NOMO-1 treated with DMSO at 0.1 percent for 48 hours (cell line): Measurements from ENCODE around the gene ZFP14.
A peak's percentile ranks its signal among the peaks of the same experiment; 100 is the strongest.

Source experiments
- DNase-seq: peaks from one replicate; lab custom pipeline; 2025; ENCODE audit not compliant: unreplicated experiment; lab: John Stamatoyannopoulos, UW

Gene ZFP14

GRCh38 chr19:36378625-36379509 lies at the start of gene ZFP14:
Gene ZFP14 (minus strand): TSS chr19:36379201. CDS start chr19:36367892, 11,309 bp downstream.
- peak; percentile 88 for DNase-seq

GRCh38 chr19:36423925-36424324 lies 44.9 kb upstream of the ZFP14 start:
- DNase-seq: no peak

DNA sequence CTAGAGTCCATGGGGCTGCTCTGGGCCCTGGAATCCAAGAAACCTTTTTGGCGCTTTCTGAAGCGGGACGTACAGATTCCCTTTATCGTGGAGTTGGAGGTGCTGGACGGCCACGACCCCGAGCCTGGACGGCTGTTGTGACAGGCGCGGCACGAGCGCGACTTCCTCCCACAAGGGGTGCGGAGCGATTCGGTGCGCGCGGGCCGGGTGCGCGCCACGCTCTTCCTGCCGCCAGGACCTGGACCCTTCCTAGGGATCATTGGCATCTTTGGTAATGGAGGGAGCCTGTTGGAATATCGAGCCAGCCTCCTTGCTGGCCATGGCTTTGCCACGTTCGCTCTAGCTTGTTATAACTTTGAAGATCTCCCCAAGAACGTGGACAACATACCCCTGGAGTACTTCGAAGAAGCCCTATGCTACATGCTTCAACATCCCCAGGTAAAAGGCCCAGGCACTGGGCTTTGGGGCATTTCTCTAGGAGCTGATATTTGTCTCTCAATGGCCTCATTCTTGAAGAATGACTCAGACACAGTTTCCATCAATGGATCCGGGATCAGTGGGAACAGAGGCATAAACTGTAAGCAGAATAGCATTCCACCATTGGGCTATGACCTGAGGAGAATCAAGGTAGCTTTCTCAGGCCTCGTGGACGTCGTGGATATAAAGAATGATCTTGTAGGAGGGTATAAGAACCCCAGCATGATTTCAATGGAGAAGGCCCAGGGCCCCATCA lies 42.9 kb upstream of the ZFP14 start:
- DNase-seq: no peak

GRCh38 chr19:36420961-36421748 lies 42.2 kb upstream of the ZFP14 start:
- no peak for DNase-seq

DNA sequence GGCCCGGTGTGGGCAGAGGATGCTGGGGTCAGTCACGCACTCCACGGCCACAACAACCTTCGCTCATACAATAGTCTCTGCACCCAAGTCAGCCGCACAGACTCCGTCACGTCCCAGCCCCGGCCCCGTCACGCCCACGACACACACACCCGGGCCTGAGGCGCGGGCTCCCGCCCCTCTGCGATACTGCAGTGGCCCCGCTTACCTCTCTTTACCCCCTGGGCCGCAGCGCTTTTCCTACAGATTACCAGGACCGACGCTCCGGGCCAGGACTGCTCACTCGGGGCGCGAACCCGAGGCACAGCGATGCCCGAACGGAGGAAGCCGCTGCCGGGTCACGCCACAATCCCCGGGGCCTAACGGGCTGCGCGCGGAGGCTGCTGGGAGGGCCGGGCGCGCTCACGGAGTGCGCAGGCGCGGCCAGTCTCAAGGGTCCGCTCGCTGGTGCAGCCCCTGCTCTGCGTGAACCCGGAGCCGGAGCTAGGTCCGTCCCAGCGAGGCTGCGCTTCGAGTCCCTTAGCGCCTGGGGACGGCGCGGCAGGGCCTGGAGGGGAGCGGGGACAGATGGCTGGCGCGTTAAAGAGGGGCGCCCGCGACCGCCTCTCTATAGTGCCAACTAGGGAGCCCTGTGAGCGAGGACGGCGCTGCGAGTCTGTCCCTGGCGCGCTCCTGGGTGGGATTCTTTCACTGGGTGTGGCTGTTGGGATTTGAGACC lies 39.4 kb upstream of the ZFP14 start, which contains the start of gene ZFP82:
Gene ZFP82, minus strand, starts transcription at position 358 of the 715 bp plus-strand sequence. CDS start 8,855 bp downstream, outside the sequence.
- DNase-seq: peak; percentile 39

- no peak for DNase-seq
Observed at GRCh38 chr19:36417752-36418286, 38.8 kb upstream of the ZFP14 start.

DNA sequence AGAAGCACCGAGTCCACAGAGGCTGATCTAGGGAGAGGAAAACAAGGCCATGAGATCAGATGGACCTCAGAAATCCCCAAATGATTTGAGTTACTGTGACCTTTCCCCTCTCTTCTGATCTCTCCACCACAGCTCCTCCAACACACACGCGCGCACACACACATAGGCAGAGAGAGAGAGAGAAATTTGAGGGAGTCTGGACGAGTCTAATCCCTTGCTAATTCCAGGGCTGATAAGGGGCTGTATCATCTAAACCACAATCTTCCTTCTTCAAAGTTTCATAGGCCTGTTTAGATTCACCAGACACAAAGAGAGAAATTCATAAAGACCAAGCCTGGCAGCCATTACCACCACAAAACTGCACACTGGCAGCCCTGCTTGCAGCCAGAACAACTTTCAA lies 30.8 kb upstream of the ZFP14 start:
- DNase-seq: no peak

DNA sequence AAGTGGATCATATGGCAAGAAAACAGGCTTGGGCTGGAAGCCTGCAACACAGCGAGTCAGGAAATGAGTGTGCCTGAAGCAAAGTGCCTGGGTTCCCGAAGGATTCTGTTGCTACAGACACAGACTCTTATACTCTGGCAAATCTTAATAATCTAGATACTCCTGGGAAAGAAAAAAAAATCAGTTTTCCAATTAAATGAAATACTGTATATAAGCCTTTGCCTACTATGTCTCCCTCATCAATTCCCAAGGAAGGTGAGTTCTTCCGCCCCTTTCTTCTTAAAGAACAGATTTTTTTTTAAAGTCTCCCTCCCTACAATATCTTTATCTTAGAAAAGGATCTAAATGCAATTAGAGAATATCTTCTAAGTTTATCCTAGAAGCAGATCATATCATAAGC lies 29.1 kb upstream of the ZFP14 start:
- DNase-seq: no peak

DNA sequence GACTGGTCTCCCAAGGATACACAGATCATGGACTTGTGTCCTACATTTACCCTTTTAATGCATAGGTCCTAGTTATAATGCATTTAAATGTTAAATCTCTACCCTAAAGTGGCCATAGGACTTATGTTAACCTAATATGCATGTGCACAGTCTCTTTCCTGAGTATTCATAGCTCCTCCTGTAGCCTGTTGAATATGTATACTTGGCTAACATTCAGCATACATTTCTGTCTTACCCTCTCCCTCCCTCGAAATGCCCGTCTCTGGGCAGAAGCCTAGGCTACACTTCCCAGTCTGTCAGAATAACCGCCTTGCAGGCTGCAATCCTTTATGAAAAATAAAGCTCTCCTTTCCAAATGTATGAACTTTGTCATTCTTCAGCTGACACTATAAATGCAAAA lies 25.5 kb upstream of the ZFP14 start:
- DNase-seq: no peak

GRCh38 chr19:36401475-36401874 lies 22.5 kb upstream of the ZFP14 start:
- DNase-seq: peak; percentile 67

GRCh38 chr19:36398571-36398970 lies 19.6 kb upstream of the ZFP14 start:
- no peak for DNase-seq

- DNase-seq: no peak
Observed at GRCh38 chr19:36392916-36393673, 14.1 kb upstream of the ZFP14 start.

DNA sequence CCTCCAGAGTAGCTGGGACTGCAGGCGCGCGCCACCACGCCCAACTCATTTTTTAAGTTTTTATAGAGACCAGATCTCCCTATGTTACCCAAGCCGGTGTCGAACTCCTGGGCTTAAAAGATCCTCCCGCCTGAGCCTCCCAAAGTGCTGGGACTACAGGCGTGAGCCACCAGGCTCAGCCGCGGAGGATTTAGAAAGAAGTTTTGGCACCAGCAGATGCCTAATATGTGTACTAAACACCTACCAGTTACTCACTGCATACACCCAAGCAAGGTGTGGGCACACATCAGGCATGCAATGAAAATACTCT lies 464 bp upstream of the ZFP14 start:
- DNase-seq: no peak

DNA sequence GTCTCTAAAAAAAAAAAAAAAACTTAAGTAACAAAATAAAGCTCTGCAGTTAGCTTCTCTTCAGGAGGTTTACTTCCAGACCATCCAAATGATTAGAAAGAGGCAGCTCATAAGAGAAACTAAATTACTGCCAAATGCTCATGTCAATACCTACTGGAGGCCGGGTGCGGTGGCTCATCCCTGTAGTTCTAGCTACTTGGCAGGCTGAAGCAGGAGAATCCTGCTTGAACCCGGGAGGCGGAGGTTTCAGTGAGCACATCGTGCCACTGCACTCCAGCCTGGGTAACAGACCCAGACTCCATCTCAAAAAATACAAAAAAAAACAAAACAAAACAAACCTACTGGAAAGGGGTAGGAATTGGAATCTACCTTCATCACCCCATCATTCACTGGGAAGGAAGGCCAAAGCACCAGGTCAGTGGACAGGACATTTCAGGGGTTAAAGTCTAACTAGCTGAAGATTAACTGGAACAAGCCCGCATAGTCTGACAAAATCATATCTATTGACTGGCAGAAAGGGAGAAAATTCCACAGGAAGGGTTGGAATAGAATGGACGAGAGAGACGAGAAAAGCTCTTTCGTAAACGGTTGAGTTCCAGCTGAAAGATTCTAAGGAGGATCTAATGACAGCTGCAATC lies 1.3 kb downstream of the ZFP14 start:
- DNase-seq: no peak

DNA sequence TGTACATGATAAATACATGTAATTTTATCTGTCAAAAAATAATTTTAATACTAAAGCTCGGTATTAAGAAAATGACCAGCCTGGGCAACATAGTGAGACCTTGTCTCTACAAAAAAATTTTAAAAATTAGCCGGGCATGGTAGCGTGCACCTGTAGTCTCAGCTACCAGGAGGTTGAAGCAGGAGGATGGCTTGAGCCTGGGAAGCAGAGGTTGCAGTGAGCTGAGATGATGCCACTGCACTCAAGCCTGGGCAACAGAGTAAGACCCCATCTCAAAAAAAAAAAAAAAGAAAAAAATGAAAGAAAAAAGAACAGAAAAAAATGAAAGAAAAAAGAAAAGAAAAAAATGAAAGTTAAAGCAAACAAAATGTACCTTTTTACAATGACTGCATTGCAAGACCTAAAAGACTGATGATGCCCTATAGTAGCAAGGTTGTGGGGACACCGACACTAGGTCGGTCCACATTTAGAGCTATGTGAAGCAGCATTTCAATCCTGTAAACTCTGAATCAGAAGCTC lies 5.3 kb downstream of the ZFP14 start:
- no peak for DNase-seq

- no peak for DNase-seq
Observed at GRCh38 chr19:36371886-36372285, 7.1 kb downstream of the ZFP14 start.

- no peak for DNase-seq
Observed at GRCh38 chr19:36363845-36364244, 15.2 kb downstream of the ZFP14 start.

DNA sequence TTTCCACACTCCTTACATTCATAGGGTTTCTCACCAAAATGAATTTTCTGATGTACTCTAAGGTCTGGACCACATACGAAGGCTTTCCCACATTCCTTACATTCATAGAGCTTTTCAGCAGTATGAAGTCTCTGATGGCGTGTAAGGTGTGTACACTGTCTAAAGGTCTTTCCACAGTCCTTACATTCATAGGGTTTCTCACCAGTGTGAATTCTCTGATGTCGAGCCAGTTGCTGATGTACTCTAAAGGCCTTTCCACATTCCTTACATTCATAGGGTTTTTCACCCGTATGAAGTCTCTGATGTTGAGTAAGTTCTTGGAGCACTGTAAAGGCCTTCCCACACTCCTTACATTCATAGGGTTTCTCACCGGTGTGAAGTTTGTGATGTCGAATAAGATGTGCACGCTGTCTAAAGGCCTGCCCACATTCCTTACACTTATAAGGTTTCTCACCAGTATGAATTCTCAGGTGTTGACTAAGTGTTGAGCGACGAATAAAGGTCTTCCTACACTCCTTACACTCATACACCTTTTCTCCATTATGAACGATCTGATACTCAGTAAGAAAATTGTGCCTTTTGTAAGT lies 38.1 kb downstream of the ZFP14 start:
- DNase-seq: no peak
